Germinal center (tissue), 1 donor: ENCODE results near the gene TEX22.

ENCODE experiments used
- DNase-seq: peaks from one replicate; pipeline ENCODE4 v3.0.0; 2012; ENCODE audit warnings: mixed read lengths, low spot score

TEX22 gene

GRCh38 chr14:105420974-105421674, 22.8 kb downstream of the TEX22 start:
- no peak for DNase-seq

DNA sequence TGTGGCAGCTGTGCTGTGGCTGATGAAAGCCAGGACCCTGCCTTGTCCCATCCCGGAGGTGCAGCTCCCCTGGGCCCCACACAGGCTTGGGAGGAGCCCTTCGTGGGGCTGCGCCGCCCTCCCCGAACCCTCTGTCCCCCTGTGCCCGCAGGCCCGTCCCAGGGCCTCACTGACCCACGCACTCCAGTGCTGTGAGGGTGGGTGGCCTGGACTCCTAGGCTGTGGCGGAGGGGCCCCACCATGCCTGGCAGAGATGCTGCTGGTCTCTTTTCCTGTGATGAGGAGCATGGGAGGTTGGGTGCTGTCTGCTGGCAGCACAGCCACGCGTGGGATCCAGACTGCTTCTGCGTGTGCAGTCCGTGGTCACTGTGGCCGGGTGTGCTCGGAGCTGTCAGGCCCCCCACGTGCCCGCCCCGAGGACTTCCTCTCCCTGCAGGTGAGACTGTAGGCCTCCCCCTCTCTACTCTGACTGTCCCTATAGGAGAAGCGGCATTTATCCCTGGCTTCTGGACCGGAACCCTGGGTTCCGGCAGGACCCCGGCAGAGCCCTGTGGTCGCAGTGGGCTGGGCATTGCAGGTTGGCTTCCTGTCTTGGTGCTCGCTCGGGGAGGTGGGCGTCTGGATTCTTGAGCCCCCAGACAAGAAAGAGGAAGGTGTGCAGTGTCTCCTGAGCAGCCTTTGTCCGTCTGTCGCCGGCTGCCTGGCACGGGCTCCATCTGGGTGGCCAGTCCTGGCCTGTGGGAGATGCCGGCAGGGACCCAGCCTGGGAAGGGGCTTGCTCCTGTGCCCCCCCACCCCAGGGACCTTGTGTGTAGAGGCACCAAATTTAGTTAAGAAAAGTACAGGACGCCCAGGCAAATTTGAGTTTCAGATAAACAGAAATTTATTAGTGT, 23.6 kb downstream of the TEX22 start:
- DNase-seq = no peak

DNA sequence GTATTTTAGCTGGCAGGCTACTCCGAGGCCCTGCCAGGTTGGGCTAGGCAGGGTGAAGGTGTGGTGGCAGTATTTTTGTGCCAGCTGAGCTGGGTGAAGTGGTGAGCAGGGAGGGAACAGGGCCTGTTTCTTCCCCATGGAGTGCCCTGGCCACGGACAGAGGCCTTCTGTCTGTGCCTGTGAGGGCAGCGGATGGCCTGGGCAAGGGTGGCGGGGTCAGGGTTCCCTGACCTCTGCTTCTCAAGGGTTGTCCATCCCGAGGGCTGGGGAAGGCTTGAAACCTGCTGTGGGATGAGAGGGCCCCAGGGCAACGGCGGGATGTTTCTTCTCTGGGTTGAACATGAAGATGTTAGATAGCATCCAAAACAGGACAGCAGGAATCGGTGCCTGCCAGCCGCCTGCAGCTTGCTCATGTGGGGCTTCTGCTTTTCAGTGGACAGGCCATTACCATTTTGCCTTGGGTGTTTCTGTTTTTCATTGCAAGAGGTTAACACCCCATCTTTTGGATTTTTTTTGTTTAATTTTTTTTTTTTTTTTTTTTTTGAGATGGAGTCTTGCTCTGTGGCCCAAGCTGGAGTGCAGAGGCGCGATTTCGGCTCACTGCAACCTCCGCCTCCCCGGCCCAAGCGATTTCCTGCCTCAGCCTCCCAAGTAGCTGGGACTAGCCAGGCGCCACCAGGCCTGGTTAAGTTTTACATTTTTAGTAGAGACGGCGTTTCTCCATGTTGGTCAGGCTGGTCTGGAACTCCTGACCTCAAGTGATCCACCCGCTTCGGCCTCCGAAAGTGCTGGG, 24.6 kb downstream of the TEX22 start:
- no peak for DNase-seq

- DNase-seq = no peak
Observed at GRCh38 chr14:105423488-105424195, 25.3 kb downstream of the TEX22 start.

GRCh38 chr14:105424861-105425260, 26.5 kb downstream of the TEX22 start:
- no peak for DNase-seq

- no peak for DNase-seq
Observed at GRCh38 chr14:105425823-105426247, 27.5 kb downstream of the TEX22 start.

- DNase-seq = no peak
Observed at GRCh38 chr14:105426416-105427130, 28.2 kb downstream of the TEX22 start.

- no peak for DNase-seq
Observed at GRCh38 chr14:105427412-105427811, 29.1 kb downstream of the TEX22 start.

DNA sequence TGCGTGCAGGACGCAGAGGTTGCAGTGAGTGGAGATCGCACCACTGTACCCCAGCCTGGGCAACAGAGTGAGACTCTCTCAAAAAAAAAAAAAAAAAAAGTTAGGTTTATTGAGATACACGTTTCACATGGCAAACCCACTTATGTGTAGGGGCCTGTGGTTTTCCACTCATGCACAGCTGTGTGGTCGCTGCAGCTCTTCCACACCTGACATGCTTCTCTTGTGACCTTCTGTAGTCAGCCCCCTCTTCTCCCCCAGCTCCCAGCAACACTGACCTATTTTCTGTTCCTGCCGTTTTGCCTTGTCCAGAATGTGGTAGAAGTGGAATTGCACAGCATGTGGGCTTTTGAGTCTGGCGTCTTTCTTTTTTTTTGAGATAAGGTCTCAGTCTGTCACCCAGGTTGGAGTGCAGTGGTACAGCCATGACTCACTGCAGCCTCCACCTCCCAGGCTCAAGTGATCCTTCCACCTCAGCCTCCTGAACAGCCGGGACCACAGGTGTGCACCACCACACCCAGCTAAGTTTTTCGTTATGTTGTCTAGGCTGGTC, 29.7 kb downstream of the TEX22 start:
- no peak for DNase-seq

DNA sequence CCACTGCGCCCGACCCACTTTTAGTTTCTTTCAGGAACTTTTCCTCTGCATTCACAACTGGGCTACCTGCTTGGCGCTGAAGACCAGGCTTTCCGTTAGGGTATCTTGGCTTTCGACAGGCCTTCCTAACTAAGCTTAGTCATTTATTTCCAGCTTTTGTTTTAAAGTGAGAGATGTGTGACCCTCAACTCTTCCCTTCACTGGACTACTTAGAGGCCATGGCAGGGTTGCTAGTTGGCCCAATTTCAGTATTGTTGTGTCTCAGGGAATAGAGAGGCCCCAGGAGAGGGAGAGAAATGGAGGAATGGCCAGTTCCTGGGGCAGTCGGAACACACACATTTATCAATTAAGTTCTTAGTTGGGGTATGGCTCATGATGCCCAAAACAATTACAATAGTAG, 31.7 kb downstream of the TEX22 start:
- DNase-seq = no peak

DNA sequence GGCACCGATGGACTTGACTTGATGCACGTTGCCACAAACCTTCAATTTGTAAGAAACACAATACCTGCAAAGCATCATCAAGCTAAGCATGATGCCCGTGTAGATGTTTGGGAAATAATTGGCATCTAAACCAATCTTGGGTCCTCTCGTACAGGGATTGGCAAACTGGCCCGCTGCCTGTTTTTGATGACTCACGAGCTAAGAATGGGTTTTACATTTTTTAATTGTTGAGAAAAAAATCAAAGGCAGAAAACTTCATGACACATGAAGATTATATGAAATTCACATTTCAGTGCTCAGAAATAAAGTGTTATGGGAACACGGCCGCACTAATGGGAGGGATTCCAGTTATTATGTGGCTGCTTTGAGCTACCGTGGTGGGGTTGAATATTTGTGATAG, 32.2 kb downstream of the TEX22 start:
- no peak for DNase-seq

DNA sequence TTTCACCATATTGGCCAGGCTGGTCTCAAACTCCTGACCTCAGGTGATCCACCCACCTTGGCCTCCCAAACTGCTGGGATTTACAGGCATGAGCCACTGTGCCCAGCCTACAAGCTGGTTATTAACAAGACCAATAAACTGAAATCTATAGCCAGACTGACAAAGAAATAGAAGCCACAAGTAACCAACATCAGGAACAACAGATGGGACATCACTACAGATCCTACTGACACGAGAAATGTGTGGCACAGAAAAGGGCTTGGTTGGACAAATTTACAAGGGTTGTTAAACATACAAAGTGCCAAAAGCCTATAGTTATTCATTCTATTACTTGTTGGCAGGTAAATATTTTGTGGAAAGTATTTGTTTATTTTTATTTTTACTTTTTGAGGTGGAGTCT, 32.9 kb downstream of the TEX22 start:
- no peak for DNase-seq

GRCh38 chr14:105432657-105433056, 34.3 kb downstream of the TEX22 start:
- no peak for DNase-seq

DNA sequence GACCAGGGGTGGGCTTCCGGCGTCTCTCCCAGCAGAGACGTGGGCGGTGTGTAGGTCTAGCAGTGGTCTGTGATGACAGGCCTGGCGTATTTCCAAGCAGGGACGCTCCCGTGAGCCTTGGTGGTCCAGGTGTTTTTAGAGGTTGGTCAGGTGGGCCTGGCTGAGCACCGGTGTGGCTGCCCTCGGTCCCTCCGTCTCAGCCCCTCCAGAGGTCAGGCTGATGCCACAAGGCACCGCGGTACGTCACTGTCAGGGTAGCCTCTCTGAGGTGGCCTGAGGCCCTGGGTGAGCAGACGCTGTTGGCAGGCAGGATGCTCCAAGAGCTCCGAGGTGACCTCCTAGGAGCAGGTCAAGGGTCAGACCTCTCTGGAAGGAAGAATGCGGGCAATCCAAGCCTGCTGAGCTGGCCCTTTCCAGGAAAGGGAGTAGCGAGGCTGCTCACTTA, 34.8 kb downstream of the TEX22 start:
- DNase-seq = no peak

- DNase-seq = no peak
Observed at GRCh38 chr14:105436402-105436801, 38.1 kb downstream of the TEX22 start.

- DNase-seq = no peak
Observed at GRCh38 chr14:105436891-105437722, 38.8 kb downstream of the TEX22 start.

DNA sequence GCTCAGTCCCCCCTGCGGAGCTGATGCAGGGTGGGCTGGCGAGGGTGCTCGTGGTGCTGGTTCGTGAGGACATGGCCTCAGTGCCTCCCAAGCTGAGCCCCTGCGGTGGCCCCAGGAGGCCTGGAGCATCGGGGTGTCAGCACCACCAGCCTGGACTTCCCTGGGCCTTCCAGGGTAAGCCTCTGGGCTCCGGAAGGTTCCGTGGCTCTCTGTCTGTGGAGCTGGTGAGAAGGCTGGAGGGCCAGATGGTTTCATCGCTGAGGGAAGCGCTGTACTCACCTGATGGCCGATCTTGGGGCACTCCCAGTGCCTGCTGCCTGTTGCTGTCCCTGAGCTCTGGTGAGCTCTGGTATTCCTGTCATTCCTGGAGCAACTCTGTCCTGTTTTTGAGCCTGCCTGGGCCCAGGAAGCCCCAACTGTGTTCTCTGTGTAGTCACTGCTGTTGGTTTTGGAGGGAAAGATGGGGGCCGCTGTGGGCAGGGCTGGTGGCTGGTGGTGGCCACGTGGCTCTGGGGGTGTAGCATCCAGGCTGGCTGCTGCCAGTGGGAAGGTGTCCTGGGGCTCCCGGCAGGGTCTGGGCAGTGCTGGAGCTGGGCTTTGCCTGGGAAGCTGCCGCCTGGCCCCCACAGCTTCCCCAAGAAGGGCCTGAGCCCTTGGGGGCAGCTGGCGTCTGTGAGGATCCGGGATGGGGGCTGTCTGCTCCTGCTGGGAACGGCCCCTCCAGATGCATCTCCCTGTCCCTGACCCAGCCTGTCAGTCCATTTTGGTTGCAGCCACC, 39.6 kb downstream of the TEX22 start:
- DNase-seq = no peak

GRCh38 chr14:105439179-105439578, 40.8 kb downstream of the TEX22 start:
- no peak for DNase-seq
